Esophagus muscularis mucosa (tissue), 4 donors: ENCODE measurements around the gene ATL3.
A peak's percentile ranks its signal among the peaks of the same experiment; 100 is the strongest.

Experiments used
- CTCF ChIP-seq, 3 experiments: fragments of 200-600 bp in 2 of 3; fragments of 450-650 bp in 1 of 3; sonication (generic) in 2 of 3; IDR thresholded peaks; one replicate each; pipeline ENCODE4 v1.5.1; 2017 to 2019; ENCODE audit warnings: antibody characterized with exemption in 3 of 3, mild to moderate bottlenecking in 2 of 3, moderate library complexity in 1 of 3
- EP300 ChIP-seq: sonication (generic); formaldehyde crosslinking; IDR thresholded peaks from one replicate; pipeline ENCODE4 v1.6.1; 2017; ENCODE audit warnings: antibody characterized with exemption
- POLR2A ChIP-seq: fragments of 450-650 bp; IDR thresholded peaks from one replicate; pipeline ENCODE4 v1.6.1; 2017; ENCODE audit warnings: antibody characterized with exemption, moderate library complexity, mild to moderate bottlenecking, low read depth
- POLR2AphosphoS5 ChIP-seq, 2 donors: sonication (generic); formaldehyde crosslinking; IDR thresholded peaks; one replicate each; pipeline ENCODE4 v1.6.1; 2017; ENCODE audit warnings: antibody characterized with exemption in 2 of 2

- TF ChIP-seq CTCF (IDR thresholded peaks at IDR 0.05) (peak in 2 of 3 experiments; percentile 56 to 64), POLR2AphosphoS5 (IDR thresholded peaks at IDR 0.05) (peak; percentile 98 to 99), EP300 (no peak), POLR2A (peak; percentile 86)
Observed at GRCh38 chr11:63681321-63682065, 10.3 kb upstream of the ATL3 start, which contains the start of gene RTN3.
